DOHH2 (cell line): ENCODE measurements around the gene RAB4B.

Experiments used
- EZH2phosphoT487 ChIP-seq: fragments of 200-600 bp; sonication (generic); IDR thresholded peaks from 2 replicates; pipeline ENCODE4 v1.6.1; 2017; ENCODE audit warnings: borderline replicate concordance, mild to moderate bottlenecking, antibody characterized with exemption, low read length, moderate library complexity, mixed read lengths
- TF ChIP-seq, protein P1 (sequence below): fragments of 200-600 bp; sonication (generic); IDR thresholded peaks from one replicate; pipeline ENCODE4 v1.5.1; 2014; ENCODE audit warnings: antibody characterized with exemption, mild to moderate bottlenecking, low read depth, low read length; ENCODE audit not compliant: poor library complexity, severe bottlenecking

DNA sequence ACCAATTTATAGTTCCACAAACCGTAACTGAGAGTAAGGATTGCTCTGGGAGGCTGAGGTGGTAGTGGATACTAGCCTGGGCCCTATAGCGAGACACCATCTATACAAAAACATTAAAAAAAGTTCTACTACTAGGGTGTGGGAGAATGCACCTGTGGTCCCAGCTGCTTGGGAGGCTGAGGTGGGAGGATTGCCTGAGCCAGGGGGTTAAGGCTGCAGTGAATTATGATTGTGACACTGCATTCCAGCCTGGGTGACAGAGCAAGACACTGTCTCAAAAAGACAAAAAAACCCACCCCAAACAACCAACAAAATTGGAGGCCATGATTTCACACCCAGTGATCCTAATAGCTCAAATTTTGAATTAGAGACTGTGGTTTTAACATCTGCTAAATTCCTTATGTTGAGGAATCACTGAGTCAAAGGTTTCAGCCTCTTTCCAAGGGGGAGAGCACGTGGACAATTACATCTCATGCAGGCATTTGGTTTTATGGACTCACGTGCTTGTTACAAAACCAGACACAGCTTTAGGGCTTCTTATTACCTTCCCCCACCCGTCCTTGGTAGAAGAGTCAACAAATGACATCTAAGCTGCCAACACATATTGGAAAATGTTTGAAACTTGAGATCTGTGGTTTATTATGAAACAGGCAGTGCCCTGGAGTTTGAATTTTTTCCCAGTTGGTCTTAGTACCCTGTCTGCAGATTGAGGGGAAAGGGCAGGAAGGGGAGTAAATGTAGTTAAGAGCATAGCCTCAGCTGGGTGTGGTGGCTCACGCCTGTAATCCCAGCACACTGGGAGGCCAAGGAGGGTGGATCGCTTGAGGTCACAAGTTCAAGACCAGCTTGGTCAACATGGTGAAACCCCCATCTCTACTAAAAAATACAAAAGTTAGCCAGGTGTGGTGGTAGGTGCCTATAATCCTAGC lies 53.7 kb downstream of the RAB4B start:
- TF ChIP-seq, protein P1, sequence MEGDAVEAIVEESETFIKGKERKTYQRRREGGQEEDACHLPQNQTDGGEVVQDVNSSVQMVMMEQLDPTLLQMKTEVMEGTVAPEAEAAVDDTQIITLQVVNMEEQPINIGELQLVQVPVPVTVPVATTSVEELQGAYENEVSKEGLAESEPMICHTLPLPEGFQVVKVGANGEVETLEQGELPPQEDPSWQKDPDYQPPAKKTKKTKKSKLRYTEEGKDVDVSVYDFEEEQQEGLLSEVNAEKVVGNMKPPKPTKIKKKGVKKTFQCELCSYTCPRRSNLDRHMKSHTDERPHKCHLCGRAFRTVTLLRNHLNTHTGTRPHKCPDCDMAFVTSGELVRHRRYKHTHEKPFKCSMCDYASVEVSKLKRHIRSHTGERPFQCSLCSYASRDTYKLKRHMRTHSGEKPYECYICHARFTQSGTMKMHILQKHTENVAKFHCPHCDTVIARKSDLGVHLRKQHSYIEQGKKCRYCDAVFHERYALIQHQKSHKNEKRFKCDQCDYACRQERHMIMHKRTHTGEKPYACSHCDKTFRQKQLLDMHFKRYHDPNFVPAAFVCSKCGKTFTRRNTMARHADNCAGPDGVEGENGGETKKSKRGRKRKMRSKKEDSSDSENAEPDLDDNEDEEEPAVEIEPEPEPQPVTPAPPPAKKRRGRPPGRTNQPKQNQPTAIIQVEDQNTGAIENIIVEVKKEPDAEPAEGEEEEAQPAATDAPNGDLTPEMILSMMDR = no peak
- TF ChIP-seq EZH2phosphoT487 = no peak
